ENCODE results near the gene KCNE5.

- TF ChIP-seq POLR2A (IDR thresholded peaks at IDR 0.05; ENCODE audit: low read depth, low read length) = no peak
- no peak for TF ChIP-seq POLR2AphosphoS5 (IDR thresholded peaks at IDR 0.05; ENCODE audit: low read depth, low read length)
These were observed 35.6 kb upstream of the KCNE5 start for GRCh38 chrX:109660435-109661143.

Data from GM12892 (cell line).